HTERT RPE-1 (cell line): ENCODE results near the gene ISLR2.

Source experiments
- in situ Hi-C: fragments of 300-500 bp; cut with MboI; formaldehyde crosslinking; loops from 4 replicates; pipeline ENCODE4 v1.14.3; 2020; ENCODE audit warnings: low sequenced_read_pairs

Gene ISLR2

DNA sequence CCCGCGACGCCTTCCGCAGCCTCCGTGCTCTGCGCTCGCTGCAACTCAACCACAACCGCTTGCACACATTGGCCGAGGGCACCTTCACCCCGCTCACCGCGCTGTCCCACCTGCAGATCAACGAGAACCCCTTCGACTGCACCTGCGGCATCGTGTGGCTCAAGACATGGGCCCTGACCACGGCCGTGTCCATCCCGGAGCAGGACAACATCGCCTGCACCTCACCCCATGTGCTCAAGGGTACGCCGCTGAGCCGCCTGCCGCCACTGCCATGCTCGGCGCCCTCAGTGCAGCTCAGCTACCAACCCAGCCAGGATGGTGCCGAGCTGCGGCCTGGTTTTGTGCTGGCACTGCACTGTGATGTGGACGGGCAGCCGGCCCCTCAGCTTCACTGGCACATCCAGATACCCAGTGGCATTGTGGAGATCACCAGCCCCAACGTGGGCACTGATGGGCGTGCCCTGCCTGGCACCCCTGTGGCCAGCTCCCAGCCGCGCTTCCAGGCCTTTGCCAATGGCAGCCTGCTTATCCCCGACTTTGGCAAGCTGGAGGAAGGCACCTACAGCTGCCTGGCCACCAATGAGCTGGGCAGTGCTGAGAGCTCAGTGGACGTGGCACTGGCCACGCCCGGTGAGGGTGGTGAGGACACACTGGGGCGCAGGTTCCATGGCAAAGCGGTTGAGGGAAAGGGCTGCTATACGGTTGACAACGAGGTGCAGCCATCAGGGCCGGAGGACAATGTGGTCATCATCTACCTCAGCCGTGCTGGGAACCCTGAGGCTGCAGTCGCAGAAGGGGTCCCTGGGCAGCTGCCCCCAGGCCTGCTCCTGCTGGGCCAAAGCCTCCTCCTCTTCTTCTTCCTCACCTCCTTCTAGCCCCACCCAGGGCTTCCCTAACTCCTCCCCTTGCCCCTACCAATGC, 45.1 kb downstream of the ISLR2 start:
- in situ Hi-C loops, result no loop called here

DNA sequence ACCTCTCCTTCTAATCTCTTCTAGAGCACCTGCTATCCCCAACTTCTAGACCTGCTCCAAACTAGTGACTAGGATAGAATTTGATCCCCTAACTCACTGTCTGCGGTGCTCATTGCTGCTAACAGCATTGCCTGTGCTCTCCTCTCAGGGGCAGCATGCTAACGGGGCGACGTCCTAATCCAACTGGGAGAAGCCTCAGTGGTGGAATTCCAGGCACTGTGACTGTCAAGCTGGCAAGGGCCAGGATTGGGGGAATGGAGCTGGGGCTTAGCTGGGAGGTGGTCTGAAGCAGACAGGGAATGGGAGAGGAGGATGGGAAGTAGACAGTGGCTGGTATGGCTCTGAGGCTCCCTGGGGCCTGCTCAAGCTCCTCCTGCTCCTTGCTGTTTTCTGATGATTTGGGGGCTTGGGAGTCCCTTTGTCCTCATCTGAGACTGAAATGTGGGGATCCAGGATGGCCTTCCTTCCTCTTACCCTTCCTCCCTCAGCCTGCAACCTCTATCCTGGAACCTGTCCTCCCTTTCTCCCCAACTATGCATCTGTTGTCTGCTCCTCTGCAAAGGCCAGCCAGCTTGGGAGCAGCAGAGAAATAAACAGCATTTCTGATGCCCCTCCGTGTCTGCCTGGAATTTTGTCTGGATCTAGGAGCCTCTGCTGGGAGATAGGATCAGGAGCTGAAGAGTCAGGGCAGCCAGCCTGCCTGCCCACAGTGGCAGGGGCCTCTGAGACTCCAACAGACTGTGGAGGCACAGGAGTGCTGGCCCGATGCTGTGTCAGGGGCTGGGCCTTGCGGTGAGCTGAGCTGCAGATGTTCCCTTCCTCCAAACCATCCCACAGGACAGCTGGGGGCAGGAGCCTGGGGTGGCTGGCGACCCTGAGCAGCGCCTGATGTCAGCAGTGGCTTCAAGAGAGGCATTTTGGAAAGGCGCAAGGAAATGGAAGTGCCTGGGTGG, 46.2 kb downstream of the ISLR2 start:
- in situ Hi-C loops, result no loop called here

DNA sequence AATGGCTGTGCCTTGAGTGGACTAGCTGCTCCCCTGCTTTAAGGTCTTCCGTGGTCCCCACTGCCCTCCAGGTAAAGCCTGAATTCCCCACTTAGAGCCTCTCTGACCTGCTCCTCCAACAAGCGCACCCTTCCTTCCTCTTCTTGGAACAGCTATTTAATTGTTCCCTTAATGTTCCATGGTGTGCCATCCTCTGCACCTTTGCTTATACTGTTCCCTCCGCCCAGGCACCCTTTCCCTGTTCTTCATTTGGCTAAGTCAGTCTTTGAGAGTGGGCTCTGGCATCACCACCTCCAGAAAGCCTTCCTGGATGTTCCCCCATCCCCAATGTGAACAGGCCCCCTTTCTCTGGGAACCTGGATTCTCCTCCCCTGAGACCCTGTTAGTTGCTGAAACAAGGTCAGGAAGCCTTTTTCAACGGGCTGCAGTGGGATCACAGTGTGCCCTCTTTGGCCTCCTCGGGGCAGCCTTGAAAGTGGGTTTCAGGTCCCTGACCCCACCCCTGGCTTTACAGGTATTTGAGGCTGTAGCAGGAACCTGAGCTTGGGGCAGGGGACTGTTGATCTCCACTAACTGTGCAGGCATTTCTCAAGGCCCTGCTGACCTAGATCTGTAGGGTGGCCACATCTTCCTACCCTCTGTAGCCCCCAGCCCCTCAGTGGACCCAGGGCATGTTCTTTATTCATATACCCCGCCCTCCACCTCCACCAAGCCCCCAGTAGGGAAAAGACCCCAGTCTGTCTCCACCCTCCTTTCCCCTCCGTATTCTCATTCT, 48.1 kb downstream of the ISLR2 start:
- in situ Hi-C loops, result no loop called here

DNA sequence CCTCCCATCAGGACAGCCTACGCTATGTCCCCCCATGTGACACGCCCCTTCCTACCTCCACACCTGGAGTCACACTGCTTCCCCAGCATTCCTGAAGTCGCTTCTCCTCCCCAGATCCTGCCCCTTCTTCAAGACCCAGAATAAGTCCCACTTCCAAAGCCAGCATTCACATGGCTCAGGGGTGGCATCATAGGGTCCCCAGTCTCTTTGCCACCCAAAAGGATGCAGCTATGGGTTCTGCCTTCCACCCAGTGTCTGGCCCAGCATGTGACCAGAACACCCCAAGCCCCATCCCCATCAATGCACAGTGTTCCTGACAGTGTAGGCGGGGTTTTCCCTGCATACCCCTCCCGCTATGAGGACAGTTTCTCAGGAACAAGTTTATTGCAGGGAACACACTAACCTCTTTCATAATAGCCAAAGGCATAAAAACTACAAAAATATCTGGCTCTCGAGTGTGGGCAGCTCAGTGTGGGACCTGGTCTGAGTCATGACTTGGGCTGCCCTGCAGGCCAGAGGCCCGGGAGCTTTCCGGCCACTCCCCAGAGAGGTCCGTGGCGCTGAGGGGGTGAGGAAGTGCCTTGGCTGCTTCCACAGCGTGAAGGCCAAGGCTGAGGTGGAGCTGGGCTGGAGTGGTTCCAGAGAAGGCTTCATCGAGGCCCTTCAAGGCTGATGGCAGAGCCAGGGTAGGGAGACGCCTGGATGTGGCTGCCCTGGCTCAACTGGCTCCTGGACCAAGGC, 48.9 kb downstream of the ISLR2 start:
- in situ Hi-C loops, result no loop called here

DNA sequence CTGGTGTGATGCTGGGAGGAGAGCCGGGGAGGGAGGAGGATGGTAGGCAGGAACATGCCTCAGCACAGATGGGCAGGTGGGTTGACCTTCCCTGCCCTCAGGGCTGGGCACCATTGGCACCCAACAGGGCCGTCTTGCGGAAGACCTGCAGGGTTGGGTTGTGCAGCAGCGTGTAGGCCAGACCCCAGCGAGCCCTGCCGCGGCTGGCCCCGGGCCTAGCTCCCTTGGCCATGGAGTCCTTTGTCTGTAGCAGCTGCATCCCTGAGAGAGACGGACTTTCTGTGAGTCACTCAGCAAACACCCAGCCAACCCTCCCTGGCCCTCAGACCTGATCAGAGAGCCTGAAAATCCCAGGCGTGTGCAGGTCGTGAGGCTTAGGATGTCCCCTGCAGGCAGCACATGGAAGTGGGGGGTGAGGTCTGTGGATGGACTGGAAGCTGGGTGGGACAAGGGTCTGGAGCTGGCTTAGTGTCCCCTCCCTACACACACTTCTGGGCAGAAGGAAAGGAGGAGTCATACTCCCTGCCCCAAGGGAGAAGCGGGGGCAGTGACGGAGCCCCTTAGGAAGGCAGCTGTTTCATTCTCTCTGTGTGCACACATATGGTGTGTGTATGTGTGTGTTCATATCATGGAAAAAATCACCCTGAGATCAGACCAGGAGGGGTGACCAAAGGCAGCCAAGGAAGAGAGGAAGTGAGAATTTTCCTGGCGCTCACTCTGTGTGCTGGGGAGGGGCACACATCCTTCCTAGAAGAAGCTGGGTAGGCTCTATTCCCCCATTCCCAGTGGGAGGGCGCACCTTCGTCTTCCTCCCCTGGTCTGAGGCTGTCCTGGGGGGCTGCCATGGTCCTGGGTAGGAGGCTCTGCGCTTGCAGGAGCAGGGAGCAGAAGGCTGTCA, 49.8 kb downstream of the ISLR2 start:
- in situ Hi-C loops, result no loop called here

DNA sequence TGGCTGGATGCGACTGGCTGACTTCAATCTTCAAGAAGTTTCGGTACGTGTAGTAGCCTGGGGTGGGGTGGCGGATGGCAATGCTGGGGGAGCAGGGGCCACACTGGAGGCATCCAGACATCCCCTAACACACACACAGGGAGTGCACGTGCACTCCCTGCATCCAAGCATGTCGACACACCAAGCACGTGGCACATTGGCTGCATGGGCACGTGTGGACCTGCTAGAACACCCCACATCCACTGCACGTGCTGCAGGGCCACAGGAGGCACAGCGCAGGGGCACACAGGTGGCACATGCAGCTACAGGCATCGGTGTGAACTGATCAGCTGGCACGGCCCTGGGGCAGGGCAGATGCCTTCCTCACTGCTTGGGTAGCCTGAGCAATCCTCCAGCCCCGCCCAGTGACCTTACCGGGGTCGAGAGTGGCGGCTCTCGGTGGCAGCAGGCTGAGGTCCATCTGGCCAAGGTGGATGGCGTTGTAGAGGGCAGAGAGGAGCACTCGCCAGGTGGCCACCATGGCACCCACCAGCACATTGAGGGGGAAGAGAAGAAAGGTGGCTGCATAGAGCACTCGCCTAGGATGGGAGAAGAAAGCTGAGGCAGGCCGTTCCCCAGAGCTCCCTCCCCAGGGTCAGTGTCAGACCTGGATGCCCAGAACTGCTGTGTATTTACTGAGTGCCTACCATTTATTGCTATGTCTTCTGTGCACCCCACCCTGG, 50.7 kb downstream of the ISLR2 start:
- in situ Hi-C loops, result no loop called here

DNA sequence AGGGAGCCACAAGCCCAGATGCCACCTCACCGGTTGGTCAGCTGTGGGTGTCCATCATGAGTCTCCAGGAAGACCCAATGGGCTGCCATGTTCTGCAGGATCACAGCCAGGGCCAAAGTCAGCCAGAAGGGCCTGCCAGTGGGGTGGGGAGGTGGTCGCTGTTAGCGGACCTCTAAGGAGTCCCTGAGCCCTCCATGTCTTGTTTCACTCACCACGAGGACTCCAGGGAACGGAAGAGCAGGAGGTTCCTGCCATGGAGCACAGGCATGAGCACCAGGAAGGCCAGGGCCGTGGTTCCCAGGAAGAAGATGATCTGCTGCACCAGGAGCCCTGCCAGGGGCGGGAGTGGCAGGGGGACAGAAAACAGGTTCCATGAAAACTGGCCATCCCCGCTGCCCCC, 51.7 kb downstream of the ISLR2 start:
- in situ Hi-C loops, result no loop called here

DNA sequence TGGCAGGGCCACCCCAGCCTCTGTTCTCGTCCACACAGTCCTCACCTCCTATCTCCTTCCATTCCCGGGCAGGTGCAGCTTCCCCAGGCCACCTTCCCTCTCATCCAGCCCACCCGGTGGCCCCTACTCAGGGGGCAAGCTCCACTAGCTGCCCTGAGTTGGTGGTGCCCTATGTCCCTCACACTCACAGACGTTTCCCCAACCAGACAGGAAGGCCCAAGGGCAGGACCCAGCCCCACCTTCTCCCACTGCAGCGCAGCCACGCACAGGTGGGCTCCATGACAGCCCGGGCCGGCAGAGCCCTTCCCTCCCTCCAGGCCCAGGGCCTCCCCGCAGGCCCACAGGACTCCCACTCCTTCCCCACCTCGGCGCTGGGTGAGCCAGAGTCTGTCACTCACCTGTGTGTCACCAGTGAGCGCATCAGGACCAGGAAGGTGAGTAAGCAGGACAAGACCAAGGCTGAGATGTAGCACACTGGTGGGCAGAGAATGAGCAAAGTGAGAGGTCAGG, 54.3 kb downstream of the ISLR2 start:
- in situ Hi-C loops, result no loop called here

DNA sequence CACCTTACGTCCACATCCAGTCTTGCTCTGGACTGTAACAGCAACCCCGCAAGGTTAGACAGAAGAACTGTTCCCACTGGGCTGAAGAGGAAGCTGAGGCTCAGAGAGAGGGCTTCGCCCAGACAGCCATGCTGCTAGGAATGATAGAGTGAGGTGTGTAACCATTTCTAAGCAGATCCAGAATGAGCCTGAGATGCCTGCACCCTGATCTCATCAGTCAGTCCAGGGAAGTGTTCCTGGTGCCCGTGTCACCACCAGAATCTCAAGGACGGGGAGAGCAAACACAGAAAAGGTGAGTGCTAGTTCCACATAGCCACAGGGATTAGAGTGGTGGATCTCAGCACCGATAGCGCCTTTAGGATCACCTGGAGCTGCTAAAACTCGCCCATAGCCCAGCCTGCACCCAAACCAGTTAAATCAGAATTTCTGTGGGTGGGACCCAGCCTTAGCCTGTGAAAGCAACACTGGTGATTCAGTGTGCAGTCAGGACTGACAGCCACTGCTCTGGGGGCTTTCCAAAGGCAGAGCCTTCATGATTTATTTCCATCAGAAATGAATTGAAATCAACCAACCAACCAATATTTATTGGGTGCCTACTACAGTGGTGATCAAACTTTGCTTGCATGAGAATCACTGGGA, 55.4 kb downstream of the ISLR2 start:
- in situ Hi-C loops, result no loop called here
